Activated CD4-positive, alpha-beta T cell treated with anti-CD3 and anti-CD28 coated beads, Interleukin-2, Interleukin-6, amounts not matched to agents 100 ng/mL and 50 ng/mL, durations not matched to agents 16 hours and 8 hours (primary cell): Measurements from ENCODE around the gene SPATA19.

Experiments
- DNase-seq: peaks from one replicate; pipeline ENCODE4 v3.0.0-alpha.2; 2020

SPATA19 gene

GRCh38 chr11:133817449-133817848, 27.9 kb downstream of the SPATA19 start:
- DNase-seq: no peak

GRCh38 chr11:133816146-133816870, 29.0 kb downstream of the SPATA19 start:
- DNase-seq: no peak

DNA sequence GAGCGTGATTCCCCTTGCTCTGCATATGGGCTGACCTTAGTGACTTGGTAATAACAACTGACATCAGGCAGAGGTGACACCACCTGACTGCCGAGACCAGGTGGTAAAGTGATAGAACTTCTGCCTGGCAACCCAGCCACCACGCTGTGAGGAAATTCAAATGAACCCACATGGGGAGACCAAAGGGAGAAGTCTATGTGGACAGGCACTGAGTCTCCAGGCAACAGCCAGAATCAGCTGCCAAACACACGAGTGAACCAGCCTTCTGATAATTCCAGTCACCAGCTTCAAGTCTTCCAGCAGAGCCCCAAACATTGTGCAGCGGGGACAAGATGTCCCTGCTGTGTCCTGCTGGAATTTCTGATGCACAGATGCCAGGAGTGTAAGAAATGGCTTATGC, 29.7 kb downstream of the SPATA19 start:
- no peak for DNase-seq

DNA sequence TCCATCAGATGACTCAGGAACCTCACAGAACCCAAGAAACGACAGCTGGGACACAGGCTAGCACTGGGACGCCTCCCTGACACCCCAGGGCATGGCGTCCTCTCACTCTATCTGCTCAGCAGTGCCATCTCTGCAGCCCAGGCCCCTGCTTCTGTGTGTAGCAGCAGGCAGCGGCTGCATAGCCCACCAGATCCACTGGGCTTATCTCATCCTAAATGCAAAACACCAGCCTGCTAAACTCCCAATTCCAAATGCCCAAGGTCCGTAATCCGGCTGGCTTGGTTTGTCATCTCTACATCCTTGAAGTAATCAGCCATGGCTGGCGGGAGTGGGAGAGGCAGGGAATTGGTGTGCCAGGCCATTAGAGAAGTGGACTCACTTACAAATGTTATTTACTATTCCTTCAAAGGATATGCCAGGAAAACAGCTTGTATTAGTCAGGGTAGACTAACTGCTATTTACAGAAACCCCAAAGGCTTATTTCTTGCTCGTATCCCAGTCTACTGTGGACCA, 30.7 kb downstream of the SPATA19 start:
- no peak for DNase-seq

- no peak for DNase-seq
Measured at GRCh38 chr11:133811850-133812685, 33.2 kb downstream of the SPATA19 start.

DNA sequence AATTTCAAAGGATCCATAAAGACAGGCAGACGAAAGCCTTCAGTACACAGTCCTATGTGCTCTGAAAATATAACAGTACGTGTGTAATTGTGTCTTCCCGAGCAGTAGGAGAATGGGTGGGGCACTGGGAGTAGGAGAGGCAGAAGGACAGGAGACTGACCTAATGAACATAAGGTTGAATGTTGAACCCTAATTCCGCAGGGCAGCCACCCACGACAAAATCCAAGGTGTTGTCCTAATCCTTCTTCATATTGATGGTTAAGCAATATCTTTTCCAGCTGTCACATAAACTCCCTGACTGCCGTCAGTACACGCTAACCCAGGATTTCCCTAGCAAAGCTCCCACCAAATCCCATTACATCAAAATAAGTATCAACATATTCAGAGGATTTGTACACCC, 34.5 kb downstream of the SPATA19 start:
- no peak for DNase-seq

GRCh38 chr11:133809569-133810491, 35.5 kb downstream of the SPATA19 start:
- DNase-seq: no peak

- no peak for DNase-seq
Measured at GRCh38 chr11:133808393-133809140, 36.7 kb downstream of the SPATA19 start.

DNA sequence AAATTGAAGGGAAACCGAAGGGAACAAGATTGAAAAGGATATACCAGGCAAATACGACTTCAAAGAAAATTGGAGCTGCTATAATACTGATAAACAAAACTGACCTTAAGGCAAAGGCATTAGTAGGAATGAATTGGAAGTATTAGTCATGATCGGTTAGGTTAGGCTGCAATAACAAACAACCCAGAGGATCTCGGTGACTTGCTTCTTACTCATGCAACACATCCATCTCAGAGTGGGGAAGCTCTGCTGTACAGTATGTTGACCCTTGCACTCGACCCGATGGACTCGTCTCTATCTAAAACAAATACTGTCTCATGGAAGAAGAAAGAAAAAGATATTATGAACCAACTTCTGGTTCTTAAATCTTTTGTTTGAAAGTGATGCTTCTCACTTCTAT, 42.3 kb downstream of the SPATA19 start:
- DNase-seq: no peak

- no peak for DNase-seq
Measured at GRCh38 chr11:133801356-133801755, 44.0 kb downstream of the SPATA19 start.

DNA sequence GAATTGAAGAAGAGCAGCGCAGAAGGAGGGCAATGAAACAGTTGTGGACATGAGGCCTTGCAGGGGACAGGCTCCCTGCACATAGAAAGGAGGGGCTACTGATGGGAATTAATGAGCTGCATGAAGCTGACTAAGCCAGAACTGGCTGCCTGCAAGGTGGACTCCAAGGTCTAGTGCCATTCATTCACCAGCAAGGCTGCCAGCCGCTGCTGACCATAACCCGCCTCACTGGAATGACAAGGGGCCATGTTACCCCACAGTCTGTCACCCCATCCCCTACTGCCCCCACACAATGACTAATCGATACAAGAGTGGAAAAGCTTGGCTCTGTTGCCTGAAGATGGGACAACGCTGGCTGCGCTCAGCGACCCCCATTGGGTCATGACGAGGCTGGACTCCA, 44.6 kb downstream of the SPATA19 start:
- no peak for DNase-seq

GRCh38 chr11:133797554-133797953, 47.8 kb downstream of the SPATA19 start:
- no peak for DNase-seq

GRCh38 chr11:133796043-133796795, 49.1 kb downstream of the SPATA19 start:
- no peak for DNase-seq

GRCh38 chr11:133795088-133795487, 50.2 kb downstream of the SPATA19 start:
- no peak for DNase-seq

DNA sequence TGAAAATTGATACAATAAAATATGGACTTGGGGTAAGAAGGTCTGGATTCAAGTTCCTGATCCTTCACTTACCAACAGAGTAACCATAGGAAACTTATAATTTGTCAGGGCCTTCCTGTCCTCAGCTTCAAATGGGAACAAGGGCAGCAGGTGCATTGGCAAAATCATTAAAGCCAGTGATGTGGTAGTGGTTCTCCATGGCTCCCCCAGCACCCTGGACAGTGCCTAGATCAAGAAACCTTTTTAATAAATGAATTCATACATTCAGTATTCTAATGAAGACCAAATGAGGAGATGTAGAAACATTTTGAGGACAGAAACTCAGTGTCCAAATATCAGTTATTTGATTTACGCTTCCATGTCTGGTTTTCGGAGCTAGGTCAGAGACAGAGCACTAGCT, 51.1 kb downstream of the SPATA19 start:
- no peak for DNase-seq

GRCh38 chr11:133793271-133794035, 51.9 kb downstream of the SPATA19 start:
- no peak for DNase-seq

- DNase-seq: no peak
Measured at GRCh38 chr11:133790995-133791394, 54.3 kb downstream of the SPATA19 start.
